GM21526 (cell line): Measurements from ENCODE around the gene BIRC6.
A peak's percentile ranks its signal among the peaks of the same experiment; 100 is the strongest.
"Not testable (repeated sequence)": the region's sequence is repeated elsewhere in the genome, so short reads cannot be mapped to it uniquely, and the experiment has no call there.

Experiments
- ATAC-seq: cut with Tn5 transposase; IDR thresholded peaks from one replicate; pipeline ENCODE4 v1.9.1; 2021; ENCODE audit warnings: moderate library complexity; ENCODE audit not compliant: unreplicated experiment, low FRiP score

Gene BIRC6

DNA sequence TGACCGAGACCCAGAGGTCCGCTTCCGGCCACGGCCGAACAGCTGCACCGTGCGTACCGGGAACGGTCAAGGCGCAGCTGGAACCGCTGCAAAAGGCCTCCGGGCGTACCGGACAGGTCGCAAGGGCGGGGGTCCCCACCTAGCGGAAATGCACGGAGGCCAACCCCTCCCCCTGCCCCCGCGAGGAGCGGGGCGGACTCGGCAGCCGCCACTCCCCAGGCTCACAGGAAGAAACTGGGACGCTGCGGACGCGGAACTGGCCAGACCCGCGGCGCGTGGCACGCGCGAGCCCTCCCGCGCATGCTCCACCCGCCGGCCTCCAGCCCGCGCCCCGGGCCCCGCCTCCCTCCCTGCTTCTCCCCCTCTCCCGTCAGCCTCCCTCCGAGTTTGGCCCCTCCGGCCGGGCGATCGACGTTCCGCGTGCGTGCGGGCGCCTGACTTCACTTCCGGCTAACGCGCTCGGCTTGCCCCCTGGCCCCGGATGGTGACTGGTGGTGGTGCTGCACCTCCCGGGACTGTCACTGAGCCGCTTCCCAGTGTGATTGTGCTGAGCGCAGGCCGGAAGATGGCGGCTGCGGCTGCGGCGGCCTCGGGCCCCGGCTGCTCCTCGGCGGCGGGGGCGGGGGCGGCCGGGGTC lies at the start of gene BIRC6:
BIRC6 (plus strand) TSS at position 343 of the 637 bp plus-strand sequence; CDS start at position 482, 139 bp downstream.
- ATAC-seq: peak; percentile 85

DNA sequence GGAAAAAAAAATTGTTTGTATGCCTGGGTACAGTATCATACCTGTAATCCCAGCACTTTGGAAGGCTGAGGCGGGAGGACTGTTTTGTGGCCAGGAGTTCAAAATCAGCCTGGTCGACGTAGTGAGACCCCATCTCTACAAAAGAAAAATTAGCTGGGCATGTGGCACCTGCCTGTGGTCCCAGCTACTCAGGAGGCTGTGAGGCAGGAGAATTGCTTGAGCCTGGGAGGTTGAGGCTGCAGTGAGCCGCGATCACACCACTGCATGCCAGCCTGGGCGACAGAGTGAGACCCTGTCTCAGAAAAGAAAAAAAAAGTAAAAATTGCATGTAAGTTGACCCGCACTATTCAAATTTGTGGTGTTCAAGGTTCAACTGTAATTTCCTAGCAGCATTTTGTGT lies 46.2 kb upstream of the BIRC6 start:
- no peak for ATAC-seq

DNA sequence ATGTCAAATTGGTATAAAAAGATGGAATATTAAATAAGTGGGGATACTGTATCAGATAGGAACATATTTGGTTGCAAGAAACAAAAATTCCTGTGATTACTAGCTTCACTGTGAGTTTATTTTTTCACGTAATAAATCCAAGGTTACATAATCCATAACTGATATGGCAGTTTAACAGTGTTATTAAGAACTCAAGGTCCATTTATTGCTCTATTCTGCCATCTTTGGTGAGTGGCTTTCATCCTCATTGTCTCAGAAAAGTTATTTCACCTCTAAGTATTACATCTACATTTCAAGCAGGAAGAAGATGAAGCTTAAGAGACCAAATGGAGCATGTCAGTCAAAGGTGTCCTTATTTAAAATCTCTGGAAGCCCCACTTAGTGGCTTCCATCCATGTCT lies 41.9 kb upstream of the BIRC6 start:
- ATAC-seq: no peak

- ATAC-seq: not testable (repeated sequence)
Measured at GRCh38 chr2:32328679-32329078, 28.1 kb upstream of the BIRC6 start.

DNA sequence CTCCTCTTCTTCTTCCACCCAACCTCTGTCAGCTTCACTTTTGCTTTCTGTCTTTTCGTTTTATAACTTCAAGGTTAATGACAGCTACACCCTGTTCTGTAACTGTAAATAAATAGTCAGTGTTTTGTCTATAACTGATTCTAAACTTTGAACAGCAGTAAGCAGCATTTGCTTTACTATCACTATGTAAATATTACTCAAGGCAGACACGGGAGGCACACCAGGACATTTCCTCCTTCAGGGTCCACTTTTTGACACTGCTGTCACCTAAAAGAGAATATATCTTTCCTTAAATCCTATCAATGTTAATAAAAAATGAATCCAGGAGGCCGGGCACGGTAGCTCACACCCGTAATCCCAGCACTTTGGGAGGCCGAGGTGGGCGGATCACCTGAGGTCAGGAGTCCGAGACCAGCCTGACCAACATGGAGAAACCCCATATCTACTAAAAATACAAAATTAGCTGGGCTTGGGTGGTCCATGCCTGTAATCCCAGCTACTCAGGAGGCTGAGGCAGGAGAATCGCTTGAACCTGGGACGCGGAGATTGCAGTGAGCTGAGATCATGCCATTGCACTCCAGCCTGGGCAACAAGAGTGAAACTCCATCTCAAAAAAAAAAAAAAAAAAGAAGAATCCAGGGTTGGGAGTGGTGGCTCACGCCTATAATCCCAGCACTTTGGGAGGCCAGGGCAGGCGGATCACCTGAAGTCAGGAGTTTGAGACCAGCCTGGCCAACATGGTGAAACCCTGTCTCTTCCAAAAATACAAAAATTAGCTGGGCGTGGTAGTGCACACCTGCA lies 27.4 kb upstream of the BIRC6 start:
- ATAC-seq: not testable (repeated sequence)

DNA sequence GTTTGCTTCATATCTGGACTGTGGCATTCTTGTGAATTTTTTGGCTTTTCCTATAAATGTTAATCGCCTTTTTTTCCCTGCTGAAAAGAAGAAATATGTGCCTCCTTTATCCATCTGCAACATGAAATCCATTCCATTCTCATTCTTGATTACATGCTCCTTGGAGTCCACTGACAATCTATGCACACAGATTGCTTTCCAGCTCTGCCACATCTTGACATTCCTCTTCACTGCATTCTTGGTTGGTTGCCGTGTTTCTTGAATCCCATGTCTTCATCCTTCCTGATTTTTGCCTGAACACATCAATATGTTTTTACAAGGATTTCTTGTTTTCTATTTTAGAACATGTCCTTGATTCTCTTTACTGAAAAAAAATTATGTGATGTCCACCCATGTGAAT lies 26.7 kb upstream of the BIRC6 start:
- no peak for ATAC-seq

DNA sequence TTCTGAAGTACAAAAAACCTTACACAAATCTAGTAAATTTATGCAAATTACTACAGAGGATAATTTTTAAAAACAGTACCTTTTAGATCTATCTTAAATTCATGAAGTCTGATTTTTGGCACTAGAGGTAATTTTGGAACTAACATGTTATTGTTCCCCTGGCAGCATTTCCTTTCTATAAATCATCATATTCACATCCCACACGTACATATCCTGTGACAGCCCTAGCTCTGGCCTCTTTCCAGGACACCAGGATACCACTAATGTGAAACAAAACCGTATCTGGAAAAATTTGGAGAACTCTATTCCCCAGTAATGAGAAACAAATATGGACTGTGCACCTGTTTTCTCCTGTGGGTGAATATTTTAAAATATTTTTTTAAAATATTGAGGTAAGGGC lies 14.0 kb upstream of the BIRC6 start:
- no peak for ATAC-seq

GRCh38 chr2:32350797-32351196 lies 6.0 kb upstream of the BIRC6 start:
- not testable (repeated sequence) for ATAC-seq

- no peak for ATAC-seq
Measured at GRCh38 chr2:32355976-32356680, 695 bp upstream of the BIRC6 start.

DNA sequence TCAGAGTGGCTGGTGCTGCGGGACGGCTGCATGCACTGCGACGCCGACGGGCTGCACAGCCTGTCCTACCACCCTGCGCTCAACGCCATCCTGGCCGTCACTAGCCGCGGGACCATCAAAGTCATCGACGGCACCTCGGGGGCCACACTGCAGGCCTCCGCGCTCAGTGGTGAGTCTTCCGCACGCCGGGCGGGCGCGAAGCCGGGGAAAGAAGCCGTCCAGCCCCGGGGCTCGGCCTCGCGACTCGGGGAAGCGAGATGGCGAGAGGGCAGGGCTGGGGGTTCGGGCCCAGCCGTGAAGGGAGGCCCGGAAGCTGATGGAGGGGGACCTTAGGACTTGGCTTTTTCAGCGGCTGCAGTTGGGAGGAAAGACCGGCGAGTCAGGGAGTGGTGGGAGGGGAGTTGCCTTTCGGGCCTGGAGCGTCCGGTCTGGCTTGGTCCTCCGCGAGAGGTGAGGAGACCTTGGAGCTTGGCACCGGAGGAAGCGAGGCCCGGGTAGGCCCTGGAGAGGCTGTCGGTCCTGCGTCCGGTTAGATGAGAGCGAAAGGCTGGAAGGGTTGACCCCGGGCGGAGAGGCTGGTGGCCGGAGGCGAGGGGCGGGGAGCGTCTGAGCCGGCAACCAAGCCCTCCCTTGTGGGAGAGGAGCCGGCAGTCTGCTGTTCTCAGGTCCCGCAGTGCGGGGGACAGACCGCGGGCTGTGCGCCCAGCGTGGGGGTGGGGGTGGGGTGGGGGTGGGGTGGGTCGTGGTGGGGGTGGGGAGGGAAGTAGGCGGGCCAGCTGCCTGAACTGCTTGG lies 691 bp downstream of the BIRC6 start:
- ATAC-seq: peak; percentile 11

GRCh38 chr2:32358111-32358482 lies 1.3 kb downstream of the BIRC6 start:
- ATAC-seq: no peak

GRCh38 chr2:32360416-32360815 lies 3.6 kb downstream of the BIRC6 start:
- ATAC-seq: no peak

- not testable (repeated sequence) for ATAC-seq
Measured at GRCh38 chr2:32362997-32363396, 6.2 kb downstream of the BIRC6 start.

GRCh38 chr2:32363597-32363996 lies 6.8 kb downstream of the BIRC6 start:
- no peak for ATAC-seq

GRCh38 chr2:32364290-32364689 lies 7.5 kb downstream of the BIRC6 start:
- ATAC-seq: not testable (repeated sequence)

- not testable (repeated sequence) for ATAC-seq
Measured at GRCh38 chr2:32365679-32366078, 8.9 kb downstream of the BIRC6 start.

DNA sequence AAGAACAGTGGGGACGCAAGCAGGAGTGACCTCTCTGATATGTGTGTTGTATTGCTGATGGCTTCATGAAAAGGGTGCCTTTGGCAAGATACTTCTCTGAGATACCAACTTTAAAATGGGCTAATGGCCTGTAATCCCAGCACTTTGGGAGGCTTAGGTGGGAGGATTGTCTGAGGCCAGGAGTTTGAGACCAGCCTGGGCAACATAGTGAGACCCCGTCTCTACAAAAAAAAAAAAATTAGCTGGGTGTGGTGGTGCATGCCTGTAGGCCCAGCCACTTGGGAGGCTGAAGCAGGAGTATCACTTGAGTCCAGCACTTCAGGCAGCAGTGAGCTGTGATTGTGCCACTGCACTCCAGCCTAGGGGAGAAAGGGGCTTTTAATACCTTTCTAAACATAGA lies 9.8 kb downstream of the BIRC6 start:
- ATAC-seq: no peak

- ATAC-seq: no peak
Measured at GRCh38 chr2:32369222-32369621, 12.4 kb downstream of the BIRC6 start.

- not testable (repeated sequence) for ATAC-seq
Measured at GRCh38 chr2:32370942-32371341, 14.1 kb downstream of the BIRC6 start.

GRCh38 chr2:32372519-32373182 lies 15.8 kb downstream of the BIRC6 start:
- no peak for ATAC-seq
